NCI-H187 treated with DMSO at 0.1 percent for 48 hours (cell line): ENCODE data around the gene CELSR1.
"Not testable (repeated sequence)": the region's sequence is repeated elsewhere in the genome, so short reads cannot be mapped to it uniquely, and the experiment has no call there.

ENCODE experiments used
- DNase-seq: peaks from one replicate; lab custom pipeline; 2025; lab: John Stamatoyannopoulos, UW

Gene CELSR1

DNA sequence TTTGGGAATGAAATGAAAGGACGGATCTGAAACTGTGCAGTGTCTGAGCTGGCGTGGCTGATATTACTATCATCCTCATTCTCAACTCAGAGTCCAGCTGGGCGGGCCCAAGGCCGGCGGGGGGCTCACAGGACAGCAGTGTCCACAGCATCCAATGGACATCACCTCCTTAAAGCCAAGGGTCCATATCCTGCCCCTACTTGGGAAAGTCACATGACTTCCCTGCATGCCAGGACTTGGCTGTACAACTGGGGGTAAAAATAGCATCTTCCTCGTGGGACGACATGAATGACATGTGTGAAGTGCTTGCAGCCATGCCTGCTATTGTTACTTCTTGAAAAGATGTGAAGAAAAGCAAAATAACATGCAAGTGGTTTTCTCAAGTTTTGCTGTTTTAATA is 119.7 kb downstream of the CELSR1 start:
- no peak for DNase-seq

DNA sequence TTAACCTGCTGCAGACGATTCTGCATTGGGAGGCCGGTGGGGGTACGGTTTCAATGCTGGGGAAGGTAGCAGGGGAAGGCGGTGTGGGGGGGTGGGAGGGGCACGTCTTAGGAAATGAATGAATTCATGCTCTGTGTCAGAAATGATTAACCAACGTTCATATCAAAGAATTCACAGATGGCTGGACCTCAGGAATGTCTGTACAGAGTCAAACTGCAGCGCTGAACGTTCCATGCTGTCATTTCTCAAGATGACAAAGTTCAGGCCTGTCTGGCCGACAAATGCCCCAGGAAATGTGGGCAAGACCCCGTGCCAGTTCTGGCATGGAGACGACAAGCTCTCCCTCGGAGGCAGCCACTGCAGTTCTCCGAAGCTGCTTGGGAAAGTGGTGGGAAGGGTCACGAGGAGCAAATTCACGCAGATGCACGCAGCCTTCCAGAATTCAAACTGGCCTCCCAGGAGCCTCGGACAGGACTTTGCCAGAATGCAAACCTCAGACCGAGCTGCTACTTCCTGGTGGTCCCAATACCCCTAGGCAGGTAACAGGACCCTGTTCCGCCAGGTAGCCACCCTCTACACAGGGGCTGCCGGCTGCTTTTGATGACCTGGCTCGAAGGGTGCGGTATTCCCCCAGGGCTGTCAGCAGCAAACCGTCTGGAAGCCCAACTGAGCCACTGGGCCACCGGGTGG is 120.4 kb downstream of the CELSR1 start:
- DNase-seq, result no peak

DNA sequence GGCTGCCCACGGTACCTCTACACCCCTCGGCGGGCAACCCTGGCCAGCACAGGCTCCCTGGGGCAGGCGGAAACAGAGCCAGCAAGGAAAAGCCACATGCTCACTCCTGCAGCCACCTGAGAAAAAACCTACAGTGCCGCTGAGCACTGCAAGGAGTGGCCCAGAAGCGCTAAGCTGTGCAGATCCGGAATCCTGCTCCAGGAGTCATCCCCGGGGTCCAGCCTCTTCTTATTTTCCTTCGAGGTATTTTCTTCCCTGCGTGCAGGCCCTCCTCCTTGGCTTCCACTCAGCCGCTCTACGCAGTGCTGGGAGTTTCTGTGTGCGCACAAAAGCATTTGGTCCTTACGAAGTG is 120.9 kb downstream of the CELSR1 start:
- no peak for DNase-seq

DNA sequence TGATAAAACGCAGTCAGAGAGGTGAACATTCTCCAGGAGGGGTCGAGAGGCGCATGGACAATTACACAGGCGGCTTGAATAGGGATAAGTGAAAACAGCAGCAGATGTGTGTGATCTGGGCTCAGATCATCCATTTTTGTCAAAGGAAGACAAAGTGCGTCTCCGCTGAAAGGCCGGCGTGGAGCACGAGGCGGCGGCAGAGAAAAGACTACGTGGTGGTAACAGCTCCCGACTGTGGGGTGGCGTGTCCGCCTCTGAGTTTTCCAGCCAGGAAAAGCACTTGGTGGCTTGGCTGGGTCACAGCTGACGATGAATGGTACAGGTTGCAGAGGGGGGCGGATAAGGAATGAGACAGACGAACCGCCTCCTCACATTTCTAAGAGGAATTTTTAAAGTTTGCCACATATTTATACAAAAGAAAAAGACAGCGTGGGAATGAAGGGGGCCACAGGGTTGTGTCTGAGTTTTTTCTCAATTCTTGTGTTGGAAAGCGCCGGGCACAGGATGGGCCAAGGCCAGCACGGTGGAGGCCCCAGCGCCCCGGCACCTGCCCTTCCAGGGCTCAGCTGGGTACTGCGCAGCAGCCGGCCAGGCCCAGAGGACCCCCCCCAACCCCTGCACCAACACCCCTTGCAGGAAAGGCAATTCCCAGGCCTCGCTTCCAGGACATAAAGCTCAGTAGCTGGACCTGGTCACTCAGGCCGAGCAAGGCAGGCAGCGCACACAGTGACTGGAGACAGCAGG is 121.5 kb downstream of the CELSR1 start:
- no peak for DNase-seq

DNA sequence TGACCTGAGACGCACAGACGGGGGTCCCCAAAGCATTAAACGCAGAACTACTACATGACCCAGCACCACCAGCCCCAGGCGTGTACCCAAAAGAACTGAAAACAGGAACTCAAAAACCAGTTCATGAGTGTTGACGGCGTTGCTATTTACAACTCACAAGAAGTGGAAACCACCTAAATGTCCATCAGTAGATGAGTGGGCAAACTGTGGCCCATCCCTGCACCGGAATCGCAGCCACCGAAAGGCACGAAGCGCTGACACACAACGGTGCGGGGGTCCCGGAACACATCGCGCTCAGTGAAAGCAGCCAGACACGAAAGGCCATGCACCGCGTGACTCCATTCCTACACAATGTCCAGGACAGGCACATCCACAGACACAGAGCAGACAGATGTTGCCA is 122.7 kb downstream of the CELSR1 start:
- no peak for DNase-seq

DNA sequence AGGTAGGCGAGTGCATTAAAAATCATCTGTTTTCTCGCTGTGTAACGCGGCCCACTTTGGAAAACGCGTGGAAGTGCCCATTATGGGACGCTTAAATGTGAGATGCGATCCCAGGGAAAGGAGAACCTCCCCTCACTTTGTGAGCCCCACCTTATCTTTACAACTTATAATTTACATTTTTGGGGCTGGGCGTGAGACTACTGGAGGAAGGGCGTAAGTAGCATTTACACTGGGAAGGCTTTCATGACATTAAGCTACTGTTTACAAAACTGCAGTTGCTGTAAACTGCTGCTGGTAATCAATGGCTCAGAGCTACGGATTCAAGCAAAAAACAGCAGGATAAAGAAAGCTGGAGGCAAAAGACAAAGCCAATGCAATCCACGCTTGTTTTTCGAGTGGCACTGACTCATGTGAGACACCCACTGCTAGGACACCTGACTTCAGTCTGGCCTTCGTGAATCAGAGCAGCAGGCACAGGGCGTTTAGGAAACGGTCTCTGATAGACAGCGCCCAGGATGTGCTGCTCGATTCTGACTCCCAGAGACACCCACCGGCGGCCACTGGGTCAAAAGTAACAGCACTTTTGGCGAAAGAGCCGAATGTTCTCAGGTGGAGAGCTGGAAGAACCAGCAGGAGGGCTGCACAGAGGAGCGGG is 123.6 kb downstream of the CELSR1 start:
- no peak for DNase-seq

DNA sequence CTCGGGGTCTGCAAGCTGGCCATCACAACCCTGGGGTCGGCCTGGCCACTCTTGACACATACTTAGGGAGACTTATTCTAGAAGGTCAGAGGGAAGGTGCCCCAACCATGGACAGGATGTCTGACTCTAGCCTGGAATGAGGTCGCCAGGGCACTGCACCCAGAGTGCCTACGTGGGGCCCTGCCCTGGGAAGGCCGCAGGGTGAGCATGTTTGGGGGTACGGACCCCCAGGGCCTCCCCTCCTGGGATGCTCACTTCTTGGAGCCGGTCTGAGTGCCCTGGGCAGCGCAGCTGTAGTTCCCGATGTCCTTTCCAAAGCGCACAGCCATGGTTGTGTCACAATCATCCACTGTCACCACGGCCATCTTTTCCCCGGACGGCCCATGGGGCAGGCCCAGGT is 126.1 kb downstream of the CELSR1 start:
- DNase-seq, result no peak

DNA sequence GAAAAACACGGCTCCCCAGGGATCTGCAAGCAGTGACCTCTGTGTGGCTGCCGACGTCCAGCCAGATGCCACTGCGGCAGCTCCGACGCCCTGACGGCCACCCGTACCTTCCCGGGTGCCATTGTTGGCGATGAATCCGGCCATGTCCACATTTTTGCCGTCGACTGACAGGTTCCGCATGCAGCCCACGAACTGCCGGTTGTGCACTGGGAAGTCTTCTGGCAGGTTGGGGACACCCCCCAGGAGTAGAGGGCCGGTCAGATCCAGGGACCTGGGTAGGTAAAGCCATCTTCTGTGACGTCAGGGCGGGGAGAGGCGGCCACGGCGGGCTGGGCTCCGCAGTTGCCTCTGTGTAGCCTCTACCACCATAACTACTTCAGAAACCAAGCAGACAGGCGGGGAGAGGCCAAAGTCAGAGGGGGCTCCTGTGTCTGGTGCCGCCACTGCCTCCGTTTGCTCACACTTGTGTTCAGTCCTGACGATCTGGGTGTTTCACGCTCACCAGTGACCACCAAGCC is 127.1 kb downstream of the CELSR1 start:
- no peak for DNase-seq

DNA sequence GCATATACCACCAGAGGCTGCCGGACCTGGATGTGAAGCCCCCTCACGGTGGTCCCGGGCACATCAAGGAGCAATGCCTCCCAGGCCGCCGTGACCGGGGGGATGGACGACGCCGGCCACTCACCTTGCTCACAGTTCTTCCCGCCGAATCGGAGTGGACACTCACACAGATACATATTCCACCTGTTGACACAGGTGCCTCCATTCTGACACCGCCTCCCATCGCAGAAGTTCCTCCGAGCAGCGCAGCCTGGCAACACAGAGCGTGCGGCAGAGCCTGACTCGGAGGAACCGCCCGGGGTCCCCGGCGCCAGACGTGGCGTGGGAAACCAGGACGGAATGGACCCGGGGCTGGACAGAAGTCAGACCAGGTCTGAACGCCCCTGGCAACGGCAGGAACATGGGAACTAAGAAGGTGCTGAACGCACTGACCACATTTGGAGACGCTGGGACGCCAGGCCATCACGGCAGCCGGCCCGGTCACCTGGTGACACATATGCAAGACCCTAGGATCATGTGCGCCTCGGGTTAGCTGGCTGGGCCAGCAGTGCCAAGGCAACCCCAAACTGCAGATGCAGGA is 127.7 kb downstream of the CELSR1 start:
- DNase-seq, result no peak

DNA sequence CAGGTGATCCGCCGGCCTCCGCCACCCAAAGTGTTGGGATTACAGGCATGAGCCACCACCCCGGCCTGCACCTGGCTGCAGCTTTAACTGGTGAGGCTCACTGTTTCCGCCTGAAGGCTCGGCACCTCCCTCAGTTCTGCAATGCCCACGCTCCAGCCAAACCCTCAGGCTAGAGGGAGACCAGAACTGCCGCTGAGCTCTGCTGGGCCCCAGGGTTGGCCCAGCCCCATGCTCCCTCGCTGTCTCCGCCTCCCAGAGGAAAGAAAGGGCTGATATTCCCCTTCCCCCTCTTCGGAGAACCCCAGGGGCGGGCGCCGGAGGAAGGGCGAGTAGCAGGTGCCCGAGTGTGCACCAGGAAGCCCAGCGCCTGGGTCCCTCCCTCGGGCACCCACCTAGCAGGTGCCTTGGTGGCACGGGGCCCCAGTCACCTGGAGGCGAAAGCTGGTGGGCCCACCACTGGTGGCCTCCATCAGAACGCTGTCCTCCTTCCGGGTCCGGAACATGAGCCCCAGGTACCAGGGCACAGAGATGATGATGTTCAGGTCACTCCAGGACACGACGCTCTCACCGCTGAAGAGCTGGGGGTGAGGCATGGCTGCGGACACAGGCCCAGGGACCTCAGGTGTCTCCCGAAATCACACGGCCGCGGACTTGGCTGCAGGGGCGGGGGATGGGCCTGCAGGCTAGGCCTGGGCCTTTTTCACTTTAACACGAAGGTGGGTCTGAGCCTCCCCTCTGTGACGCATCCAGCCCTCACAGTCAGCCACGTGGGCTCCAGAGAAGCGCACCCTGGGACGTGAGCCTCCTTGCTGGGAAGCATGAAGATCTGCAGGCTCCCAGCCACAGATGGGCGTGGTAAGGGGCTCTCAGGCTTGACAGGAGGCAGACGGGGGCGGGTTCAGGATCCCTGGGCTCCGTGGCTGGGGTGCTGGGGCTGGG is 128.6 kb downstream of the CELSR1 start:
- no peak for DNase-seq

DNA sequence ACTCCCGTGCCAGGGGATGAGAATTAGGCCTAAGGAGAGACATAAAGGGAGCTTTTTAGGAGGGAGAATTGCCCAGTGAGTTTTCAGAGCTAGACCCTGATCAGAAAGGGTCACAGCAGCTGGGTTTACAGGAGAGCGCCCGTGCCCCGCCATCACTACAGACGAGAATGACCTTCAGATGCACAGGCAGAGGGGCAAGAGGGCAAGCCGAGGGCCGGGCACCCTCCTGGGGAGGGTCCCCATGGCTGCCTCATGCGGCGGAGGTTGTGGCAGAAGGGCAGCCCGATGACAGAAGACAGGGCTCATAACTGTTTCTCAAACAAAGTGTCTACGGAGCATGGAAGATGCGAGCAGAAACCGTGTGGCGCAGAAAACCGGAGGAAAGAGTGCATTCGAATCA is 129.7 kb downstream of the CELSR1 start:
- no peak for DNase-seq

DNA sequence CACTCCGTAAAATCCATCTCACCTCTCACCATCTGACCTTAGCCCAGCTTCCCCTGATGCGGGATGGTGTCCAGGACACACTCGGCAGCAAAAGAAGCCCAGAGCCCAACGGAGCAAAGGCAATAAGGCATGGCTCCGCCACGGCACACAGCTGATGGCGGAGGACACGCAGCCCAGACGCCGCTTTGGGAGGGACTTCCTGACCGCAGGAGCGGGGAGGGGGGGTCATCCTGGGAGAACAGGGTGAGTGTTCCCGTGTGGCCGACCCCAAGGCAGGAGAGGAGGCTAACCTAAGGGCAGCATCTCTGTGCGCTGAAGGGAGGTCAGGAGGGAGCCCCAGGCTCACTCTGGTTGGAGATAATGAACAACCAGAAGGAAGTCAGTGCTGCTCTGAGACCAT is 130.6 kb downstream of the CELSR1 start:
- DNase-seq, result no peak

DNA sequence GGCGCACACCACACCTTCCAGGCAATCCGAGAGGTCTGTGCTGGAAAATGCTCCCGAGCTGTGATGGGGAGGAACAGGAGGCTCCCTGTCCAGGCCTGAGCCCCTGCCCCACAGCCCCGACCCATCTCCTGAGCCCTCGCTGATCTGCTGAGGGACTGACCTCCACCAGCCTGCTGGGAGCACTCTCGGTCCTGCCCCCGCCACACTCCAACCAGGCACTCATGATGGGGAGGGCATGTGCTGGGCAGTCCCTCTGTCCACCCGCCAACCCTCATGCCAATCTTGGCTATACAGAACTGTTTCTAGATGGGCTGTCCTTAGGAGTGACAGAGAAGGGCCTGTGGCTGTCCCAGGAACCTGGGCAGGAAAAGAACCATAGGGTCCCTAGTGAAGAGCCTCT is 131.1 kb downstream of the CELSR1 start:
- no peak for DNase-seq

DNA sequence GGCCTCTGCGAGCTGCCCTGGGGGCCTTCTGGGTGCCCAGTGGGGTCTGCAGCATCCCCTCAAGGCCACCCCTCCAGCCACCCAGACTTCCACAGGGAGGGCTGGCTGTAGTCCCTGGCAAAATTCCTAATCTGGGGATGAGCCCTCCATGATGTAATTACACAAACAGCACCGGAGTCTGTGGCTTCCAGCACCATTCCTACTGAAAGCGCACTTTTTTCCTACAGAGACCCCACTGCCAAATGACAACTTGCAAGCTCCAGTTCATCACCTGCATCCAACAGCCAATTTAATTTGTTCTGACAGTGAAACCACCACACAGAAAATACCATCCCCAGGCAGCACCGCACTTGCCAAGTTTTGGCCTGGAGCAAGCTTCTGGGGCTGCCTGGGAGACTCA is 131.5 kb downstream of the CELSR1 start:
- no peak for DNase-seq

DNA sequence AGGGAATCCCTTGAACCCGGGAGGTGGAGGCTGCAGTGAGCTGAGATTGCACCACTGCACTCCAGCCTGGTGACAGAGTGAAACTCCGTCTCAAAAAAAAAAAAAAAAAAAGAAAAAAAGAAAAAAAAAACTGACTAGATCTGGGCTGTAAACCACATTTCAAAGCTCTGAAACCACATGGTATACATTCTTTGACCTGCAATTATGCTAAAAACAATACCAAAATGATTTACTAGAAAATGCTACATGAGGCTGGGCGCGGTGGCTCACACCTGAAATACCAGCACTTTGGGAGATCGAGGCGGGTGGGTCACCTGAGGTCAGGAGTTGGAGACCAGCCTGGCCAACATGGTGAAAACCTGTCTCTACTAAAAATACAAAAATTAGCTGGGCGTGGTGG is 133.5 kb downstream of the CELSR1 start:
- not testable (repeated sequence) for DNase-seq

DNA sequence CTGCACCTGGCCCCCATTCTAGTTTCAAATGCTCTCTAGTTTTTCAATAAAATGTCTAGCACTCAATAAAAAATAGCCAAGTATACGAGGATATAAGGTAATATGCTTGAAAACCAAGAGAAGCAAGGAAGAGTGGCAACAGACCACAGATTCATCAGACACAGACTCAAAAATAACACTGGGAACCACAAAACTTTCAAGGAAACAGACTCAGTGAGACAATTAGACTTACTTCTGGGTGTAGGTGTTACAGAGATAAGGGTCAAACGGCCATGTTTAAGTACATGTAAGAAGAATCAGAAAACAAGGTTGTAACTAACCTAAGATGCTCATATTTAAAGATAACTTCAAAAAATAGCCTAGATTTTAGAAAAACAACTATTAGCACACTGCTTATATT is 134.9 kb downstream of the CELSR1 start:
- no peak for DNase-seq

DNA sequence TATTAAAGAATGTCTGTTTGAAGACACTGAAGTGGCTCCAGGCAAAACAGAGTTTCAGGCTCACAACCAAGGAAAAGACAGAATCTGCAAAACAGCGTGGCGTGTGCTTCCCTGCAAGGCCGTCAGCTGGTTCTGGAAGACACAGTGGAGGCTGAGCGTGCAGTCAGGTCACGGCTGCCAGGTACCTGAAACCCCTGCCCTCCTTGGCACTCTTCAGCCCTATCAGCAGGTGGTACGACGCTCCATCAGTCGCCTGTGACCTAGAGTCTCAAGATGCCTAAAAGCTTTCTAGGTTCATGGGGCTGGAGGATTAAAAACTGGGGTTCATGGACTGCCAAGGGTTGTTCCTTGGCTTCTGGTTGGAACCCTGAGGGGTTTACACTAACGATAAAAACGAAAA is 136.1 kb downstream of the CELSR1 start:
- DNase-seq, result no peak

DNA sequence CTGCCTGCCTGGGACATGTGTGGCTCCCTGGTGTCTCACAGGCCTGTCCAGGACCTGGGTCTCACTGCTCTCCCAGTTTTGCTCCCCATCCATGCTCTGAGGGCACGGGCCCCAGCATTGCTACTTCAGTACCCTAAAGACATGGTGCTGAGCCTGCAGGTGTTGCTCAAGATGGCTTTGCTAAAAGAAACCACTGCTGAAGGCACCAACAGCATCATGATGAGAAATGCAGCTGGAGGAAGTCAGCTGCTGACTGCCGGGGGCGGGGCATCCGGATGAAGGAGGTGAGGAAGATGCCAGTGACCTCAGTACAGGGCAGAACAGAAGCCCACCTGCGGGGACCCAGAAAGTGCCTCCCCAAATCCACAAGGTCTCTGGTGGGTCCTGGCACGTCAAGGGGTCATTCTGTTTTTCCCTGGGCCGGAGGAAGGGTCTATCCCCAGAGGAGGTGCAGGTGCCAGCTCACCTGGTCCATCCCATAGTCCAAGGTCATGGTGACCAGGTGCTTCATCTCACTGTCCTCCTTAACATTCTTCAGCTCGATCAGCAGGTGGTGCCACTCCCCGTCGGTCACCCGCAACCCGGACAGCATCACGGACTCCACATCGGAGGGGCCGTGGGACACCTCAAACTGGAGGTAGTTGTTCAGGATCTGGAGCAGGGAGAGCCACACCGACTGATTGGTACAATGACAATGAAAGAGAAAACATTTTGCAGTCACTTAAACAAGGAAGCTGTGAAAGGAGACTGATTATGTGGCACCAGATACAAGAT is 138.0 kb downstream of the CELSR1 start:
- DNase-seq, result no peak

DNA sequence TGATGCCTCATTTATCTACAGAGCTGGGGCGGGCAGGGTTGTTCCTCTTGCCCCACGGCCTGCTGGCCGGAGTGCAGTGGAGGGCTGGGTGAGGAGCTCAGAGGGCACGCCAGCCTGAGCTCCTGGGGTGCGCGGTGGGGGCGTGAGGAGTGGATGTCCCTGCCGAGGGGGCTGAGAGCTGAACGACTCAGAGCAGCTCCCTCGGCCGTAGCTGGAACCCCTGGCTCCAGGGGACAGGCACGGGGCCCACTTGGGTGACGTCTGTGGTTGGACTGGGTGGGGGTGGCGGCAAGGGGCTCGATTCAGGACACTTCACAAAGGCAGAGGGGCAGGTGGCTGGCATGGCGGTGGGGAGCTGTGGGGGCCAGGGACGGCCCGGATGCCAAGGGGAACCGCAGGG is 139.5 kb downstream of the CELSR1 start:
- DNase-seq, result no peak

DNA sequence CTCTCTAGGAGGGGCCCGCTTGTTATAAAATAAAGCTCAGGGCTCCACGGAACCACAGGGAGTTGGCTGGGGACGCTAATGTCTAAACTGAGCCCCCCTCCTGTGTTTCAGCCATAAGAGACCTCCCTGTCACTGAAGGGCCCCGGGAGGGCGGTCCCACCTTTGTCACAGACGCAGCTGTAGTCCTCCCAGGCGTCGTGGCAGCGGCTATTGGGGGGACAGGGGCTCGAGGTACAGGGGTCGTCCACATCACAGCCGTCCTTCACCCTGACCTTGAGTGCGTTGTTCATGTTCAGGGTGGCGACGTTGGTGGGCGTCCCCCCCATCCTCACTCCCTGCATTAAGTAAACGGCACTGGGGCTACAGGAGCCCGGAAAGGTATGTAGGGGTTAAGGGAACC is 139.9 kb downstream of the CELSR1 start:
- DNase-seq, result no peak

DNA sequence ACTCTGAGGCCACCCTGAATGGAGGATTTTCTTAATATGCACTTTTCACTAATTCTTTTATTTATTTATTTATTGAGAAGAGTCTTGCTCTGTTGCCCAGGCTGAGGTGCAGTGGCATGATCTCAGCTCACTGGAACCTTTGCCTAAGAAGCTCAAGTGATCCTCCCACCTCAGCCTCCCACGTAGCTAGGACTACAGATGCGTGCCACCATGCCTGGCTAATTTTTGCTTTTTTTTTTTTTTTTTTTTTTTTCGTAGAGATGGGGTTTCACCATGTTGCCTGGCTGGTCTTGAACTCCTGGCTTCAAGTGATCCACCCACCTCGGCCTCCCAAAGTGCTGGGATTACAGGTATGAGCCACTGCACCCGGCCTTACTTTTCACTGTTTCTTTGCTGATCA is 140.4 kb downstream of the CELSR1 start:
- not testable (repeated sequence) for DNase-seq
